A549 (cell line): ENCODE data around the gene ITPA. TPM values are rescaled to one million over a fixed set of nuclear protein-coding genes. Genes with fewer than 3 reads are reported as not detected.
"Not testable (repeated sequence)": the region's sequence is repeated elsewhere in the genome, so short reads cannot be mapped to it uniquely, and the experiment has no call there.

Experiments used
- ATAC-seq, 2 experiments: fragments of 200-7000 bp in 1 of 2; fragments of >200 bp in 1 of 2; cut with Nextera tagmentation in 1 of 2; cut with Tn5 transposase in 1 of 2; 3 replicates each; pipeline versions ENCODE4 v1.8.0 to v1.9.1; 2018 to 2020; ENCODE audit warnings: mild to moderate bottlenecking in 1 of 2, moderate library complexity in 1 of 2
- CTCF ChIA-PET: fragments of 300-600 bp; sonication (Branson Sonifier 250); formaldehyde crosslinking; extraction: SDS; loops from one replicate; lab custom pipeline; 2021; ENCODE audit warnings: antibody characterized with exemption, inconsistent platforms; lab: Yijun Ruan, JAX
- POLR2A ChIA-PET: fragments of 350-600 bp; formaldehyde crosslinking; extraction: SDS; loops from one replicate; lab custom pipeline; 2021; ENCODE audit warnings: antibody characterized with exemption, inconsistent platforms; lab: Yijun Ruan, JAX
- DNase-seq, 2 experiments: peaks; one replicate each; pipeline versions ENCODE4 v3.0.0 to v3.0.0-alpha.2; 2011 to 2016; ENCODE audit warnings: low read depth in 1 of 2, low spot score in 1 of 2
- FAIRE-seq: peaks from 2 replicates; lab custom pipeline; 2011; peaks lifted over from hg19 to GRCh38; lab: Jason Lieb, UNC
- H3K27ac ChIP-seq, 2 experiments: fragments of >200 bp; sonication (Bioruptor Twin); formaldehyde crosslinking; 3 replicates each; pipeline ENCODE4 v1.5.1; 2016 to 2017
- H3K4me1 ChIP-seq: fragments of >200 bp; sonication (Bioruptor Twin); formaldehyde crosslinking; 3 replicates; pipeline ENCODE4 v1.6.1; 2016
- H3K4me2 ChIP-seq: fragments of >200 bp; sonication (Bioruptor Twin); formaldehyde crosslinking; 3 replicates; pipeline ENCODE4 v1.6.1; 2016
- H3K4me3 ChIP-seq: fragments of >200 bp; sonication (Bioruptor Twin); formaldehyde crosslinking; 3 replicates; pipeline ENCODE4 v1.5.1; 2016
- H3K9me3 ChIP-seq: fragments of >200 bp; sonication (Bioruptor Twin); formaldehyde crosslinking; 3 replicates; pipeline ENCODE4 v1.6.1; 2016
- BCL3 ChIP-seq: fragments of >200 bp; sonication (Bioruptor Twin); formaldehyde crosslinking; IDR thresholded peaks from 3 replicates; pipeline ENCODE4 v1.6.1; 2016
- CBX2 ChIP-seq: fragments of 200-600 bp; sonication (generic); IDR thresholded peaks from 2 replicates; pipeline ENCODE4 v1.6.1; 2016; ENCODE audit warnings: low read depth, mild to moderate bottlenecking, borderline replicate concordance
- CEBPB ChIP-seq, 2 experiments: fragments of >200 bp in 1 of 2; sonication (Bioruptor Twin) in 1 of 2; formaldehyde crosslinking in 1 of 2; IDR thresholded peaks; 2 replicates each; pipeline ENCODE4 v1.6.1; 2012 to 2016
- CHD2 ChIP-seq: fragments of 150-350 bp; IDR thresholded peaks from 2 replicates; pipeline ENCODE4 v1.6.1; 2014; ENCODE audit warnings: low read length; ENCODE audit not compliant: partially characterized antibody
- CHD4 ChIP-seq: fragments of 200-600 bp; sonication (generic); IDR thresholded peaks from 2 replicates; pipeline ENCODE4 v1.6.1; 2016; ENCODE audit warnings: antibody characterized with exemption, mild to moderate bottlenecking, borderline replicate concordance
- EHMT2 ChIP-seq: fragments of 200-600 bp; sonication (generic); IDR thresholded peaks from 2 replicates; pipeline ENCODE4 v1.6.1; 2016; ENCODE audit warnings: antibody characterized with exemption, low read depth, mild to moderate bottlenecking, moderate library complexity
- ELK1 ChIP-seq: fragments of 150-350 bp; IDR thresholded peaks from 2 replicates; pipeline ENCODE4 v1.6.1; 2014; ENCODE audit warnings: low read depth, mild to moderate bottlenecking, low read length
- ESRRA ChIP-seq: fragments of 150-350 bp; IDR thresholded peaks from 2 replicates; pipeline ENCODE4 v1.6.1; 2014; ENCODE audit warnings: mild to moderate bottlenecking, low read length, borderline replicate concordance
- FOSB ChIP-seq: fragments of 250-450 bp; sonication (Bioruptor Pico); IDR thresholded peaks from 2 replicates; pipeline ENCODE4 v1.5.0; 2020; ENCODE audit warnings: mild to moderate bottlenecking, moderate library complexity
- FOXS1 ChIP-seq: fragments of 250-450 bp; sonication (Bioruptor Pico); IDR thresholded peaks from 2 replicates; pipeline ENCODE4 v1.5.0; 2020; ENCODE audit warnings: mild to moderate bottlenecking, moderate library complexity
- HEYL ChIP-seq: fragments of 250-450 bp; sonication (Bioruptor Pico); IDR thresholded peaks from 2 replicates; pipeline ENCODE4 v1.8.0; 2021; ENCODE audit warnings: mild to moderate bottlenecking, moderate library complexity
- HMGXB4 ChIP-seq: fragments of 250-450 bp; sonication (Bioruptor Pico); IDR thresholded peaks from 2 replicates; pipeline ENCODE4 v1.5.0; 2021; ENCODE audit warnings: mild to moderate bottlenecking, moderate library complexity, borderline replicate concordance
- HOXA7 ChIP-seq: fragments of 250-450 bp; sonication (Bioruptor Pico); IDR thresholded peaks from 2 replicates; pipeline ENCODE4 v1.5.0; 2020; ENCODE audit warnings: mild to moderate bottlenecking, moderate library complexity
- HOXB13 ChIP-seq: fragments of 250-450 bp; sonication (Bioruptor Pico); IDR thresholded peaks from 2 replicates; pipeline ENCODE4 v1.5.0; 2020; ENCODE audit warnings: low read depth, mild to moderate bottlenecking, moderate library complexity
- MAX ChIP-seq: IDR thresholded peaks from 2 replicates; pipeline ENCODE4 v1.6.1; 2012
- MYC ChIP-seq: IDR thresholded peaks from 2 replicates; pipeline ENCODE4 v1.6.1; 2012; ENCODE audit warnings: mild to moderate bottlenecking, inconsistent platforms, low read length, improper control_type of control experiment, borderline replicate concordance
- PBX3 ChIP-seq: IDR thresholded peaks from 2 replicates; pipeline ENCODE4 v1.6.1; 2012
- POLR2A ChIP-seq: IDR thresholded peaks from 2 replicates; pipeline ENCODE4 v1.6.1; 2012; ENCODE audit warnings: mild to moderate bottlenecking, low read length
- RCOR1 ChIP-seq: fragments of 150-350 bp; IDR thresholded peaks from 2 replicates; pipeline ENCODE4 v1.6.1; 2014; ENCODE audit warnings: antibody characterized with exemption, low read length, low read depth
- RNF2 ChIP-seq: fragments of 200-600 bp; sonication (generic); IDR thresholded peaks from 2 replicates; pipeline ENCODE4 v1.6.1; 2016; ENCODE audit warnings: low read depth, mild to moderate bottlenecking, antibody characterized with exemption, moderate library complexity, borderline replicate concordance
- SMC3 ChIP-seq: fragments of >200 bp; sonication (Bioruptor Twin); formaldehyde crosslinking; IDR thresholded peaks from 3 replicates; pipeline ENCODE4 v1.6.1; 2018; ENCODE audit warnings: inconsistent platforms
- TFCP2L1 ChIP-seq: fragments of 250-450 bp; sonication (Bioruptor Pico); IDR thresholded peaks from 2 replicates; pipeline ENCODE4 v1.5.0; 2021; ENCODE audit warnings: mild to moderate bottlenecking
- ZC3H11A ChIP-seq: fragments of 450-650 bp; IDR thresholded peaks from 2 replicates; pipeline ENCODE4 v1.6.1; 2014; ENCODE audit warnings: antibody characterized with exemption, mild to moderate bottlenecking
- ZNF302 ChIP-seq: fragments of 250-450 bp; sonication (Bioruptor Pico); IDR thresholded peaks from 2 replicates; pipeline ENCODE4 v1.9.0; 2021; ENCODE audit warnings: inconsistent platforms, mild to moderate bottlenecking, moderate library complexity
- WGBS: methylation state at CpG from one replicate; pipeline ENCODE4 v1.1.6; 2017; ENCODE audit errors: missing lambda C conversion rate; 5-methylcytosine and 5-hydroxymethylcytosine counted together
- polyA plus RNA-seq, 4 experiments: library from polyadenylated mRNA; depleted of rRNA in 3 of 4; stranded (reverse); fragments of >200 nt; fragmentation: RNase III in 1 of 4; extraction: RNeasy Plus Mini Kit Qiagen cat#74134 plus additional on column Dnase treatment in 1 of 4; gene quantifications; 2 replicates in 3 of 4; 3 replicates in 1 of 4; pipeline ENCODE4 v1.2.3, GENCODE V29; 2011 to 2017

Gene ITPA
- polyA plus RNA-seq, 2 of the 4 experiments (the other 2 are of a cell fraction): 54.0 to 106 TPM

- TF ChIP-seq CHD2 (no peak), EHMT2 (no peak), ESRRA (no peak)
These were observed 25.2 kb upstream of the ITPA start (continued) for GRCh38 chr20:3183896-3184612.

- not testable (repeated sequence) for FAIRE-seq, H3K4me2 ChIP-seq, DNase-seq, H3K9me3 ChIP-seq, H3K4me3 ChIP-seq, H3K27ac ChIP-seq, H3K4me1 ChIP-seq, ATAC-seq
- POLR2A ChIA-PET: interaction anchor here (0.5 kb wide), 1 partner anchor 428 kb away, joined by 6 read pairs; no protein-coding TSS in a partner anchor
- whole genome bisulfite sequencing: 92% methylated on average over 9 of the region's 9 CpGs
- CTCF ChIA-PET: interaction anchor here (1.0 to 1.5 kb wide), 4 partner anchors 17 to 562 kb away, joined by 3 read pairs; no protein-coding TSS in a partner anchor
- 0 out of 4 replicates have a peak, but pooled peaks of 1 of the 2 experiments have one; percentile 12 for TF ChIP-seq CEBPB (IDR thresholded peaks at IDR 0.05)
These were observed 21.4 kb upstream of the ITPA start for GRCh38 chr20:3187861-3188260.

GRCh38 chr20:3188823-3189413 lies 20.4 kb upstream of the ITPA start:
- no peak overlapping the region for H3K27ac ChIP-seq
- no peak overlapping the region for H3K4me2 ChIP-seq
- TF ChIP-seq EHMT2 (no peak), ZNF302 (CRISPR knock-in tag) (no peak), FOSB (CRISPR knock-in tag) (no peak), TFCP2L1 (CRISPR knock-in tag) (no peak), MYC (no peak), FOXS1 (CRISPR knock-in tag) (no peak)
- ATAC-seq (no peak), DNase-seq (no peak), FAIRE-seq (no peak)
- ChIA-PET POLR2A (interaction anchor here (0.6 kb wide), 1 partner anchor 9 kb away, joined by 5 read pairs; no protein-coding TSS in a partner anchor), CTCF (interaction anchor here (0.6 to 1.0 kb wide), 2 partner anchors 115 to 1007 kb away, joined by 4 read pairs; no protein-coding TSS in a partner anchor)
- H3K9me3 ChIP-seq: no peaks in the 10 kb centered on the region
- H3K4me3 ChIP-seq: no peak overlapping the region
- H3K4me1 ChIP-seq: no peaks in the 10 kb centered on the region
- whole genome bisulfite sequencing: 95% methylated on average over 3 of the region's 3 CpGs

- no peak for FAIRE-seq
- ATAC-seq: no peak; a peak in 1 of 6 replicates
- TF ChIP-seq CHD2 (no peak), HOXA7 (CRISPR knock-in tag) (no peak), HOXB13 (CRISPR knock-in tag) (no peak), POLR2A (no peak), BCL3 (no peak), MAX (no peak), HEYL (CRISPR knock-in tag) (no peak), ZC3H11A (no peak), HMGXB4 (CRISPR knock-in tag) (no peak), RCOR1 (no peak), PBX3 (no peak), SMC3 (no peak), RNF2 (no peak), CHD4 (no peak), CBX2 (no peak), ELK1 (no peak)
These were observed 19.7 kb upstream of the ITPA start for GRCh38 chr20:3189561-3190131.

More at GRCh38 chr20:3189561-3190131, 19.7 kb upstream of the ITPA start:
- ChIA-PET CTCF (interaction anchor here (0.6 kb wide), 2 partner anchors 138 to 1006 kb away, joined by 3 to 4 read pairs; no protein-coding TSS in a partner anchor), POLR2A (interaction anchor here (0.6 kb wide), 1 partner anchor 8 kb away, joined by 5 read pairs; no protein-coding TSS in a partner anchor)
- Histone ChIP-seq H3K4me3 (no peak overlapping the region), H3K9me3 (no peaks in the 10 kb centered on the region), H3K27ac (no peak overlapping the region), H3K4me1 (no peaks in the 10 kb centered on the region), H3K4me2 (no peak overlapping the region)
- 88% methylated on average over 4 of the region's 4 CpGs for WGBS
- no peak for DNase-seq
